ENCODE data around the gene GPR137C. TPM values are rescaled to one million over a fixed set of nuclear protein-coding genes. Genes with fewer than 3 reads are reported as not detected.

The GPR137C gene
- total RNA-seq, 4 donors from 2014 or later = 0.10 to 0.42 (median 0.38) TPM; not detected in 1

- no peaks in the 10 kb centered on the region for H3K9me3 ChIP-seq
- no peaks in the 10 kb centered on the region for H3K4me1 ChIP-seq
- TF ChIP-seq POLR2A (IDR thresholded peaks at IDR 0.05) = no peak
- no peak for TF ChIP-seq CTCF (IDR thresholded peaks at IDR 0.05 in 4 of 5, conservative IDR thresholded peaks at IDR 0.05 in 1 of 5)
- intact Hi-C loops (cut with DNase I; ENCODE audit: low total_unique reads) = no loop called here
- H3K4me3 ChIP-seq = no peak overlapping the region
- no peak for ATAC-seq
- H3K36me3 ChIP-seq = peaks cover 0 to 27% of the 10 kb centered on the region in 2 donors
- H3K27me3 ChIP-seq = no peaks in the 10 kb centered on the region
- no peak overlapping the region for H3K27ac ChIP-seq
- in situ Hi-C loops (cut with MboI; ENCODE audit: low sequenced_read_pairs in 4 of 4) = no loop called here
- no peak for DNase-seq
Observed at GRCh38 chr14:52538623-52539022, 14.0 kb upstream of the GPR137C start.

- in situ Hi-C loops (cut with MboI; ENCODE audit: low sequenced_read_pairs in 4 of 4) = no loop called here
- Histone ChIP-seq H3K4me3 (no peak overlapping the region), H3K4me1 (peaks cover 5 to 7% of the 10 kb centered on the region in 2 donors), H3K9me3 (no peaks in the 10 kb centered on the region), H3K27me3 (no peaks in the 10 kb centered on the region), H3K36me3 (no peaks in the 10 kb centered on the region), H3K27ac (no peak overlapping the region)
- no peak for DNase-seq
- intact Hi-C loops (cut with DNase I; ENCODE audit: low total_unique reads) = no loop called here
- TF ChIP-seq POLR2A (IDR thresholded peaks at IDR 0.05) (no peak), CTCF (IDR thresholded peaks at IDR 0.05 in 4 of 5, conservative IDR thresholded peaks at IDR 0.05 in 1 of 5) (no peak)
- ATAC-seq = no peak
Observed at GRCh38 chr14:52545584-52546317, 6.9 kb upstream of the GPR137C start.

- no peaks in the 10 kb centered on the region for H3K36me3 ChIP-seq
- H3K27me3 ChIP-seq = no peaks in the 10 kb centered on the region
- peaks cover 11 to 12% of the 10 kb centered on the region in 2 donors for H3K4me1 ChIP-seq
- TF ChIP-seq POLR2A (IDR thresholded peaks at IDR 0.05) = no peak
- TF ChIP-seq CTCF (IDR thresholded peaks at IDR 0.05 in 4 of 5, conservative IDR thresholded peaks at IDR 0.05 in 1 of 5) = no peak
- ATAC-seq (no peak), DNase-seq (no peak)
- no peak overlapping the region for H3K4me3 ChIP-seq
- H3K9me3 ChIP-seq = no peaks in the 10 kb centered on the region
- H3K27ac ChIP-seq = no peak overlapping the region
- in situ Hi-C loops (cut with MboI; ENCODE audit: low sequenced_read_pairs in 4 of 4) (no loop called here), intact Hi-C loops (cut with DNase I; ENCODE audit: low total_unique reads) (no loop called here)
Observed at GRCh38 chr14:52546318-52546670, 6.3 kb upstream of the GPR137C start.

GRCh38 chr14:52547027-52547426, 5.6 kb upstream of the GPR137C start:
- DNase-seq (no peak), ATAC-seq (no peak)
- TF ChIP-seq CTCF (IDR thresholded peaks at IDR 0.05 in 4 of 5, conservative IDR thresholded peaks at IDR 0.05 in 1 of 5) (no peak), POLR2A (IDR thresholded peaks at IDR 0.05) (no peak)
- Histone ChIP-seq H3K27ac (no peak overlapping the region), H3K36me3 (no peaks in the 10 kb centered on the region), H3K4me1 (peaks cover 13 to 14% of the 10 kb centered on the region in 2 donors), H3K9me3 (no peaks in the 10 kb centered on the region), H3K4me3 (no peak overlapping the region), H3K27me3 (no peaks in the 10 kb centered on the region)
- in situ Hi-C loops (cut with MboI; ENCODE audit: low sequenced_read_pairs in 4 of 4) = no loop called here
- intact Hi-C loops (cut with DNase I; ENCODE audit: low total_unique reads) = no loop called here

GRCh38 chr14:52547526-52547925, 5.1 kb upstream of the GPR137C start:
- peaks cover 13 to 14% of the 10 kb centered on the region in 2 donors for H3K4me1 ChIP-seq
- intact Hi-C loops (cut with DNase I; ENCODE audit: low total_unique reads) = no loop called here
- no peaks in the 10 kb centered on the region for H3K9me3 ChIP-seq
- DNase-seq (no peak), ATAC-seq (no peak)
- in situ Hi-C loops (cut with MboI; ENCODE audit: low sequenced_read_pairs in 4 of 4) = no loop called here
- TF ChIP-seq POLR2A (IDR thresholded peaks at IDR 0.05) (no peak), CTCF (IDR thresholded peaks at IDR 0.05 in 4 of 5, conservative IDR thresholded peaks at IDR 0.05 in 1 of 5) (no peak)
- H3K27ac ChIP-seq = no peak overlapping the region
- H3K4me3 ChIP-seq = no peak overlapping the region
- no peaks in the 10 kb centered on the region for H3K36me3 ChIP-seq
- no peaks in the 10 kb centered on the region for H3K27me3 ChIP-seq
